ENCODE data around the gene DDX24. TPM values are rescaled to one million over a fixed set of nuclear protein-coding genes. Genes with fewer than 3 reads are reported as not detected.

Gene DDX24
- total RNA-seq, 1 experiment from 2014 or later: 190 TPM

DNA sequence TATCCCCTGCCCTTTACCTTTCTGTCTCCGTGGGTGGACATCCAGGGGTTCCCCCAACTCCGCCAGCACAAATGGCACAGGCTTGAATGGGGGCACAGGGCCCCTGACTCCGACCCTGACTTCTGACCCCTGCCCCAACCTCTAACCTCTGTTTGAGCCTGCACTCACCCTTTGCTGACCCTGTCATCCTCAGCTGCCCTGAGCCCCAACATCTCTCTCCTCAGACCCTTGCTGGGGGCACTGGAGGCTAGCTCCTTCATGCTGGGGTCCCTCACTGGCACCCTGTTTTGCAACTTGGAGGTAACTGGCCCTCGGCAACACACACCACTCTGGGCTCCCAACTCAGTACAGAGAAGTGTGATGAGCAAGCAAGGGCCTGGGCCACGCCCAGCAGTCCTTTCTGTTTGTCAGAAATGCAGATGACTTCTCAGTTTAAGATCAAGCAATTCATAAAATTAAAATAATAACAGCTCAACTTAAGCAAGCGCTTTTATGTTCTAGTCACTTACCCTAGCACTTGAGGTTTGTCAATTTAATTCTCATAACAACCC is 31.6 kb upstream of the DDX24 start:
- intact Hi-C loops (cut with micrococcal nuclease; ENCODE audit: unreplicated experiment): no loop called here
- H3K27me3 Mint-ChIP-seq (ENCODE audit: unreplicated experiment): peaks cover 30% of the 10 kb centered on the region
- peak overlapping the region; percentile 60 for H3K27ac Mint-ChIP-seq (ENCODE audit: unreplicated experiment)
- CTCF ChIA-PET: no interaction called here
- TSS peak; percentile 56 for BruUV-seq (replicated peaks)
- no peaks in the 10 kb centered on the region for H3K9me3 Mint-ChIP-seq (ENCODE audit: low read depth, unreplicated experiment)
- DNase-seq: no peak
- peak overlapping the region; percentile 63 for H3K4me3 Mint-ChIP-seq (ENCODE audit: low read depth, unreplicated experiment)
- TF ChIP-seq, protein P1, sequence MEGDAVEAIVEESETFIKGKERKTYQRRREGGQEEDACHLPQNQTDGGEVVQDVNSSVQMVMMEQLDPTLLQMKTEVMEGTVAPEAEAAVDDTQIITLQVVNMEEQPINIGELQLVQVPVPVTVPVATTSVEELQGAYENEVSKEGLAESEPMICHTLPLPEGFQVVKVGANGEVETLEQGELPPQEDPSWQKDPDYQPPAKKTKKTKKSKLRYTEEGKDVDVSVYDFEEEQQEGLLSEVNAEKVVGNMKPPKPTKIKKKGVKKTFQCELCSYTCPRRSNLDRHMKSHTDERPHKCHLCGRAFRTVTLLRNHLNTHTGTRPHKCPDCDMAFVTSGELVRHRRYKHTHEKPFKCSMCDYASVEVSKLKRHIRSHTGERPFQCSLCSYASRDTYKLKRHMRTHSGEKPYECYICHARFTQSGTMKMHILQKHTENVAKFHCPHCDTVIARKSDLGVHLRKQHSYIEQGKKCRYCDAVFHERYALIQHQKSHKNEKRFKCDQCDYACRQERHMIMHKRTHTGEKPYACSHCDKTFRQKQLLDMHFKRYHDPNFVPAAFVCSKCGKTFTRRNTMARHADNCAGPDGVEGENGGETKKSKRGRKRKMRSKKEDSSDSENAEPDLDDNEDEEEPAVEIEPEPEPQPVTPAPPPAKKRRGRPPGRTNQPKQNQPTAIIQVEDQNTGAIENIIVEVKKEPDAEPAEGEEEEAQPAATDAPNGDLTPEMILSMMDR (IDR thresholded peaks at IDR 0.05; ENCODE audit: unreplicated experiment): no peak
- peaks cover 44% of the 10 kb centered on the region for H3K4me1 Mint-ChIP-seq (ENCODE audit: low read depth, unreplicated experiment)
- peaks cover 36% of the 10 kb centered on the region for H3K36me3 Mint-ChIP-seq (ENCODE audit: insufficient read depth, unreplicated experiment)

GRCh38 chr14:94111276-94112095 is 30.5 kb upstream of the DDX24 start:
- H3K27ac Mint-ChIP-seq (ENCODE audit: unreplicated experiment): peak overlapping the region; percentile 84
- no peak for DNase-seq
- BruUV-seq (replicated peaks): no TSS peak
- peaks cover 44% of the 10 kb centered on the region for H3K4me1 Mint-ChIP-seq (ENCODE audit: low read depth, unreplicated experiment)
- H3K27me3 Mint-ChIP-seq (ENCODE audit: unreplicated experiment): peaks cover 19% of the 10 kb centered on the region
- peaks cover 28% of the 10 kb centered on the region for H3K36me3 Mint-ChIP-seq (ENCODE audit: insufficient read depth, unreplicated experiment)
- TF ChIP-seq, protein P1 (IDR thresholded peaks at IDR 0.05; ENCODE audit: unreplicated experiment): no peak
- no peaks in the 10 kb centered on the region for H3K9me3 Mint-ChIP-seq (ENCODE audit: low read depth, unreplicated experiment)
- intact Hi-C loops (cut with micrococcal nuclease; ENCODE audit: unreplicated experiment): no loop called here
- H3K4me3 Mint-ChIP-seq (ENCODE audit: low read depth, unreplicated experiment): peak overlapping the region; percentile 63
- CTCF ChIA-PET: interaction anchor here (1.1 to 1.8 kb wide), 3 partner anchors 12 to 172 kb away, joined by 3 to 4 read pairs (median 4); no protein-coding TSS in a partner anchor

DNA sequence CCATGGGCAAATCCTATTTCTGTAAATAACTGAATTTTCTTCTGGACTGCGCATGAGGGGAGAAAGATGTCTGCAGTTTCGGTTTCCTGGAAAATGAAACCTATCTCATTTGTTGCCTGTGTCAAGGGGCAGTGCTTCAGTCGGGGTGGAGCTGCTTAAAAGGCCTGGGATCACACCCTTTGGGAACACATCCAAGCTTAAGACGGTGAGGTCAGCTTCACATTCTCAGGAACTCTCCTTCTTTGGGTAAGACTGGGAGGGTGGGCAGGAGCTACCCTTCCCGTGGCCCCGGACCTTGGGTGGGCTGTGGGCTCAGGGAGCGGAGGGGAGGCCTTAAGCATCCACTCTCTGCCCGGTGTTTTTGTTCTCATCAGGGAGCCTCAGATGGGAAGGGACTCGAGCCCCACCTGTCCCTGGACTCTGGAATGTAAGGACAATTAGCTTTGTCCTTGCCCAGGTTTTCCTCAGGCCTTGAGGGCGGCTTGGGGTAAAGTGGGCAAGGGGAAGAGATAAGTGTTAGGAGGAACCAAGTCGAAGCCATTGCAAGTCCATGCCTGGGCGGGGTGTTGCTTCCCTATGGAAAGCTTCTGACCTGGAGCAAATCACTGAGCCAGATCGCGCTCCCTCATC is 29.7 kb upstream of the DDX24 start, which contains the start of gene IFI27:
Gene IFI27, plus strand, starts transcription at position 185 of the 630 bp plus-strand sequence.
- peaks cover 24% of the 10 kb centered on the region for H3K36me3 Mint-ChIP-seq (ENCODE audit: insufficient read depth, unreplicated experiment)
- H3K27me3 Mint-ChIP-seq (ENCODE audit: unreplicated experiment): peaks cover 11% of the 10 kb centered on the region
- BruUV-seq (replicated peaks): no TSS peak
- CTCF ChIA-PET: interaction anchor here (0.6 to 1.8 kb wide), 8 partner anchors 11 to 171 kb away, joined by 3 to 4 read pairs (median 4); partner anchors contain the start of genes DDX24 and IFI27L1
- peak; percentile 75 for DNase-seq
- H3K9me3 Mint-ChIP-seq (ENCODE audit: low read depth, unreplicated experiment): no peaks in the 10 kb centered on the region
- H3K27ac Mint-ChIP-seq (ENCODE audit: unreplicated experiment): peak within 1 kb of the TSS; percentile 84
- intact Hi-C loops (cut with micrococcal nuclease; ENCODE audit: unreplicated experiment): no loop called here
- peaks cover 44% of the 10 kb centered on the region for H3K4me1 Mint-ChIP-seq (ENCODE audit: low read depth, unreplicated experiment)
- TF ChIP-seq, protein P1 (IDR thresholded peaks at IDR 0.05; ENCODE audit: unreplicated experiment): no peak
- H3K4me3 Mint-ChIP-seq (ENCODE audit: low read depth, unreplicated experiment): peak within 1 kb of the TSS; percentile 63

- Mint-ChIP-seq H3K4me3 (ENCODE audit: low read depth, unreplicated experiment) (no peak overlapping the region), H3K36me3 (ENCODE audit: insufficient read depth, unreplicated experiment) (peaks cover 24% of the 10 kb centered on the region), H3K4me1 (ENCODE audit: low read depth, unreplicated experiment) (peaks cover 44% of the 10 kb centered on the region), H3K27me3 (ENCODE audit: unreplicated experiment) (peaks cover 3% of the 10 kb centered on the region), H3K27ac (ENCODE audit: unreplicated experiment) (peak overlapping the region; percentile 84), H3K9me3 (ENCODE audit: low read depth, unreplicated experiment) (no peaks in the 10 kb centered on the region)
- no peak for DNase-seq
- CTCF ChIA-PET: interaction anchor here (0.9 kb wide), 1 partner anchor 84 kb away, joined by 4 read pairs; no protein-coding TSS in a partner anchor
- TF ChIP-seq, protein P1 (IDR thresholded peaks at IDR 0.05; ENCODE audit: unreplicated experiment): no peak
- intact Hi-C loops (cut with micrococcal nuclease; ENCODE audit: unreplicated experiment): no loop called here
- no TSS peak for BruUV-seq (replicated peaks)
Measured at GRCh38 chr14:94109915-94110250, 28.9 kb upstream of the DDX24 start.

All from Calu3 (cell line).